DLD1 (cell line): ENCODE results near the gene IL1R2.
"Not testable (repeated sequence)": the region's sequence is repeated elsewhere in the genome, so short reads cannot be mapped to it uniquely, and the experiment has no call there.

Experiments used
- in situ Hi-C: cut with HindIII; loops from 2 replicates; pipeline ENCODE4 v1.10.0; 2017; ENCODE audit warnings: low sequenced_read_pairs

Gene IL1R2

DNA sequence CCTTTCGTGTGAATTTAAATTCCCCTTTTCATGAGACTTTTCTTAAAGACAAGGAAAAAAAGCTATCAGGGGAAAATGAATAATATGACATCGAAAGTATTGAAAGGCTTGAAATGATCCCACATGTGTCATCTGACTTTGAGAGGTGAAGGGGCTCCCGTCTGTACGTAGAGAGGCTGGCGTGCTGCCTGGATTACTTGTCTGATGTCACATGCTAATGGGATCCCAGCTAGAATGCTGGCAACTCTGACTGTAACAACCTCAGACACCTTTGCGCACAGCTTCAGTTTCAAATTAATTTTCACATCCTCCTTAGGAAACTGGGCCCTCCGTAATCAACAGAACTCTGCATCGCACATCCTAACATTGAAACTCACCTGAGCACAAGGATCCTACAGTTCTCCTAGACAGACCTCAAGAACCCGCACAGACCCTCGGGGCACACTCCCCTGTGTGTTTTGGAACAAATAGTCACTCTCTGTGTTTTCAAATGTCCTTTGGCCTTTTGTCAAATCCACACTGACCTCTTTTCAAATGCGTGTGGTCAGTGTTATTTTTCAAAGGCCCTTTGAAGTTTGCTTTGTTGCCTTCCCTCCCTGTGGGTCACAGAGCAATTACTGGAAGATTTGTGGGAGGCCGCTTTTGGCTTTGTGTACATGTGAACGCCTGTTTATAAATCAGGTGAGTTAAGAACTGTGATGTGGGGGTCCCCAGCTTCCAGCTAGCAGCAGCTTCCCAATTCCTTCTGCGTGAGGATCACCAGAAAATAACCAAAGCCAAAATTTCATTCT, 65.9 kb downstream of the IL1R2 start:
- in situ Hi-C loops: no loop called here

DNA sequence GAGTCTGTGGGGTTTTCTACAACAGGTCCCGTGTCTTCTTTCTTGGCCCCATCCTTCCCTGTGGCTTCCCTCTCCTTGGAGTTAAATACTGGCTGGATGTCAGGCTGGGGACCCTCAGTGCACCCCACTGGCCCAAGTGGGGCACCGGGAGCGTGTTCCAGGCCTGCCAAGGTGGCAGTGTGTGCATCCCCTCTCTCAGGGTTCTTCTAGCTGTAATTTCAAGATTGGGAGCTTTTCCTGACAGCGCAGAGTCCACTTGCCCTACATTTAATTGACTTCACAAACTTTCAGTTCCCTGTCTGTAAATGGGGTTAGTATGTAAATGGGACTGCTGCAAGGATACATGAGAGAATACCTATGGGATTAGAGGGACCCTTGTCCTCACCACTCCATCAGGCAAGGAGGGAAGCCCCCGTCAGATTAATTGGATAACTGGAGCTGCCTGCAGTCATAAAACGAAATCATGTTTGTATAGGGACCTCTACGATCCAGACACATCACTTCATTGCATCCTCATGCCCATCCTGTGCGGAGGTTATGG, 66.6 kb downstream of the IL1R2 start:
- in situ Hi-C loops: no loop called here

DNA sequence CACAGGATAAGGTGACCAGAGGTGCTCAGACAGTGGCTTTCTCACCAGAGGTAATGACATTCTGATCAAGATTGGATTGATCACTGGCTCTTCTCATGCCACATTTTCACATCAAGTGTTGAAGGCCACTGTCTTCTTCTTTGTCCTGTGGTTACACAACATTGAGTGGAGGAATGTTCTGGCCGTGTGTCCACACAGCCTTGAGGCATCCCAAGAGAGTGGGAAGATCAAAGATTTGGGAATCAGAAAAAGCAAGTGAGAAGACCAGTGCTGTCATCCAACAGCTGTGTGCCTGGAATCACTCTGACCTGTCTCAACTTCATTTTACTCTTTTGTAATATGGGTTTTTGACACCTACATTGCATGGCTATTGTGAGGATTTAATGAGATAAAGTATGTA, 67.4 kb downstream of the IL1R2 start:
- in situ Hi-C loops: no loop called here

DNA sequence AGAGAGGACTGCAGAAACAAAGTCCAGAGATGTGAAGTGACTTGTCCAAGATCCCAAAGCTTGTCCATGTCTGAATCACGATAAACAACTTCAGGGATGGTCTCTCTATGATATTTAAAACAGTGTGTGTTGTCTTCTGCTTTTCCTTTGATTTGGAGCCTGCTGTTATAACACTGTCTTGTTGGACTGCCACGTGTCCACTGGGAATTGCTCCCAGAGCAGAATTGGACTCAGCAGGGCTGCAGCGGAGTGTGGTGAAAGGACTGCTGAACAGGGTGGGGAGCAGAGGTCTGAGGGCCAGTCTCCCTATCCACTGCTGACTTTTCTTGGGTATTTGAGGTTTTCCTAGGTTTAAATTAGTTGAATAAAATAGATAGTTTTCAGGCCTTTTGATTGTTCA, 68.3 kb downstream of the IL1R2 start:
- in situ Hi-C loops: no loop called here

DNA sequence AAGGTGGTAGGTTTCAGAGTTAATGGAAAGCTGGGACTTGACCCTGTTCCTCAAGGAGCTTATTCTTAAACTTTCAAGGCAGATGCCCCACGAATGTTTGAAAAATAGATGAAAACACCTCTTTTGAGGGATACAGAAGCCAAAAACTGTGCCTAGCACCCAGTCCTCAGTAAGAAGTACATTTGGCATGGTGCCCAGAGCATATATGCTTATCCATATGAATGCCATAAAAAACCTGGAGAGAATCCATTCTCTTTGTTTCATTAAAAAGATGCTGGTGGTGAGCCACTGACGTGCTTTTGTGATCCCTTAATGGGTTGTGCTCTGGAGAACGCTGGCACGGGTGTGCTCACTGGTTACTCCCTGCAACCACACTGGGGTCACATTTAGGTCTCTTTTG, 69.0 kb downstream of the IL1R2 start:
- in situ Hi-C loops: no loop called here

DNA sequence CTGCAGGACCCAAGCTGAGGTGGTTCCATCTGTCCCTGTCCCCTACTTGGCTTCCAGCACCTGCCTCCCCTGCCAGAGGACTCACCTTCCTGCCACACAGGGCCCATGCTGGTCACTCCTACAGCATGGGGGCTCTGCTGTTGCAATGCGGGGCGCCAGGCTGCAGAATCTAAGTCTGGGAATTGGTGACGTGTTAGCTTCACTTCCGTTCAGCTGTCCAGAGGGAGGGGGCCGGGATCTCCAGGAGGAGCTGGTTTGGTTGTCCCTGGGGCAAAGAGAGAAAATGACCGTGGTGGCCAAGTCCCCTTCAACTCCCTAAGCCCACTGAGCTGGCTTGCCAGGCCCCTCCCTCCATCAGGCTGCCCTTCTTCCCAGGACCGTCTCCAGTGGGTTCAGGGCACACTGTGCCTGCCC, 69.5 kb downstream of the IL1R2 start:
- in situ Hi-C loops: no loop called here

DNA sequence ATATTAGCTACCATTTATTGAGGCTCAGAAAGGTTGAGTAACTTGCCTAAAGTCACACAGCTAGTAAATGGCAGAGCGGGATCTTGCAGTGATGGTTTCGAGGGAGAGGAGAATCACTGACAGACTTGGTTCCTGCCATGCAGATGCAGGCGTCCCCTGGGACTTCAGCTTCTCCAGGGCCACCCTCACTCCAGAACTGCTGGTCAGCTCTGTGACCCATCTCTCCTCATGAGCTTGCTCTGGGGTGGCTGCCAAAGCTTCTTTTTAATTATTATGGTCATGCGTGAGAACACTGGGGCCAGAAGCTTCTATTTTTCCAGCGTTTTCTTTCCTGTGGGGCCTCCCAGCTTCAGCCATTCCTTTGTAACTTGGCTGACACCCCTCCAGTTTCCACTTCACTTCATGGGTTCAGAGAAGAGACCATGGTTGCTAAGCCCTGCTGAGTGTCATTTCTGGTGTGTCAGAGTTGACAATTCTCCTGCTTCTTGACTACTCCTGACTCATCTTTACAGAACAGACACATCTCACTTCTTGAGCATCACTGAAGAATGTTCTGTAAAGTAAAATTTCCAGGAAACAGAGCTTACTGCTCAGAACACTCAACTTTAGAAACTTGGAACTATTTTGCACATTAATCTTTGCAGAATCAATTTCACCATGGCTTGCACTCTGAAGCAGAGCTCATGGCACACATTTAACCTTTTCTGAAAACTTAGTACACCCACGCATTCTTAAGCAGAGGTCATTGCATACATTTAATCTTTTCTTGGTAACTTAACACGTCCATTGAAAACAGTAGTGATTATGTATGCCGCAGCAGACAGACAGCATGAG, 70.4 kb downstream of the IL1R2 start:
- in situ Hi-C loops: no loop called here

DNA sequence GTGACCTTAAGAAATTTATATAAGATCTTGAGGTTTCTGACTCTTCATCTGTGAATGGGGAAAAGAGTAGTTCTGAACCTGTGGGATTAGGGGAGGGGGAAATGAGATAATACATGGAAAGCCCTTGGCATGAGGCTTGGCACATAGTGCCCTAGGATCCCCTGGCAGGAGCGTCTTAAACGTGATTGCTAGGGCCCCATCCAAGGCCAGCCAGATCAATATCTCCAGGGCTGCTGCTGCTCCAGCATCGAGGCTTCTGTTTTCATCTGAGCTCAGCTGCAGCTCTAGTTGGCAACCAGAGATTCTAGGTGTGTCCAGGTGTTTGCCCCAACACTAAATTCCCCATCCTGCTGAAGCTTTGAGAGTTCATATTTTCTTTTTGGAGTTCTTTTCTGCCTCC, 71.0 kb downstream of the IL1R2 start:
- in situ Hi-C loops: no loop called here

DNA sequence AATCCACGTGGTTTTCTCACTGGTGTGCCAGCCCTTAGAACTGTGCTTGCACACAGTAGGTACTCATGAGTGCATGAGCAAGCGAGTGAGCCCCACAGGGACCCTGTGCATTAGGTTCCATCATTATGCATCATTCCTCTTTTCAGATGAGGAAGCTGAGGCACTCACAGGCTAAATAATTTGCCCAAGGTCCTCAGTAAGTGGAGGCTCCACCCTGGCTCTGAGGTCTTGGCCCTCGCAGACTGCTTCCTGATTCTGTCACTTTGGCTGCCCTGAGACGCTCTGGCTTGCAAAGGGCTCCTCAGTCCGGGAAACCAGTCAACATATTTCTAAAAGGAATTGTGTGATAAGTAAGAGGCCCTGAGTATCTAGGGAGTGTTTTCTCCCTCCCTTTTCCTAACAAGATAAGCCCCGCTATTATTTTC, 71.7 kb downstream of the IL1R2 start:
- in situ Hi-C loops: no loop called here

DNA sequence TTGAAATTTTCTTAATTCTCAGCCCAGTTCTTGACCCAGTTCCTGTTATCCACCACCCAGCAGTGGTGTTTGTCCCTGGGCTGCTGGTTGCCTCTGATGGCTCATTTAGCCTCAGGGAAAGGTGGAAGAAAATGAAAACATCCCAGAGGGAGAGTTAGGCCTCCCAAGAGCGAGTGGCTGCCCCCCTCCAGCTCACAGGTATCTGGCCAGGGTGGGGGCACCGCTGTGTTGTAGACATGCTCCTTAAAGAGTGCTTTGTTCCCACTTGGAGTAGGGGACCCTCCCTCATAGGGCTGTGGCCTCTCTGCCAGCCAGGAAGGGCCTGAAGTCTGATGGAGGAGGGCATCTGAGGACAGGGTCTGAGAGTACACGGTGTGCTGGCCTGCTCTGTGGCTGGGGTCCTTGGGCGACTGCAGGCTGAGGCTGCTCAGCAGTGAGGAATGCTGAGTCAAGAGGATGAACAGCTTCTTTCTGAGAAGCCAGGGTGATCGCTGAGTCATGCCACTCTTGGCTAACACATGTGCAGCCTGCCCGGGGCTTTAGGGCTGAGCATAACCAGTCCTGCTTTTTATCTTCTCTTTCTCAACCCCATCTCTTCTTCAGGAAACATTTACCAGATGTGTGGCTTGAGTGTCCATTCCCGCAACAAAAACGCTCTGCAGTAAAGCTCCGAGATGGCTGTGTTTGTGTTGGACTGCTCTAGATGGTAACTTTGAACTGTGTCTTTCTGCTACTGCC, 72.3 kb downstream of the IL1R2 start:
- in situ Hi-C loops: no loop called here

DNA sequence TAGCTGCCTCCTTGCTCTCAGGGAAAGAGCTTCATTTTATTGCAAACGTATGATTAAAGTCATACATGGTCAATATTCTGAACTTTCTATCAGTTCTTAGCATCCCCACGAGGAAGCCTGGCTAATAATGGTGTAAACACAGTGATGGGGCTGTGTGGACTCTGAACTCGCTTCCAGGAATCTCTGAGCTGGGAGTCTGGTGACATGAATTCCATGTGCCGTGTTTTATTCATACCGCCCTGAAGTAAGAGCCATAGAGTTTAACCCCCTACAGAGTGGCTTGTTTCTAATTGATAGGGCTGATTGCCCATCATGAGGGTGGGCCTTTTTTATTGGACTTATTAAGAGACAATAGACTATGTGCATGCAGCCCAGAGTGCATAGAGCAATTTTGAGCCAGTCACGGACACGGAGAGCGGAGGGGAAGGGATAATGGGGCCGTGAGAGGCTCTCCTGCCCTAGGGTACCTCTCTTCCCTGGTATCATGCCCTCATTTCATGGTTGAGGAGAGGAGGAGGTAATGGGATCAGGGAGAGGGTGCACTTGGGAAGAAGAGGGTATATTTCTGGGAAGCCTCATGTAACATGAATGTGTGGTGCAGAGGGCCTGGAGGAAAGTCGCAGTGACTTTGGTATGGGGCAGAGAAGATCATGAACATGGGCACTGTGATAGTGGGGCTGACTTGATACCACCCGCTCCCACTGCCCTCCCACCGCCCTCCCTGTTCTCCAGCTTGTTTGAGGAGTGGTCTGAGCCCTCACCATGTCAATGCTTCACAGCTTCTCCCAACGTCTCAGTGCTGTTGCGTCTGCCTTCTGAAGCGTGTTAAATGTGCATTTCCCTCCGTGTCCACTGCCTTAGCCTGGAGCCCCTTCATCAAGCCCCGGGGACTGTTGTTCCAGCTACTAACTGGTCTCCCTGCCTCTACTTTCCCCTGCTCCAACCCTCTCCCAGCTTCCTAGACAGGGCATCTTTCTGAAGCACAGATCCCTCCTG, 73.2 kb downstream of the IL1R2 start:
- in situ Hi-C loops: no loop called here

DNA sequence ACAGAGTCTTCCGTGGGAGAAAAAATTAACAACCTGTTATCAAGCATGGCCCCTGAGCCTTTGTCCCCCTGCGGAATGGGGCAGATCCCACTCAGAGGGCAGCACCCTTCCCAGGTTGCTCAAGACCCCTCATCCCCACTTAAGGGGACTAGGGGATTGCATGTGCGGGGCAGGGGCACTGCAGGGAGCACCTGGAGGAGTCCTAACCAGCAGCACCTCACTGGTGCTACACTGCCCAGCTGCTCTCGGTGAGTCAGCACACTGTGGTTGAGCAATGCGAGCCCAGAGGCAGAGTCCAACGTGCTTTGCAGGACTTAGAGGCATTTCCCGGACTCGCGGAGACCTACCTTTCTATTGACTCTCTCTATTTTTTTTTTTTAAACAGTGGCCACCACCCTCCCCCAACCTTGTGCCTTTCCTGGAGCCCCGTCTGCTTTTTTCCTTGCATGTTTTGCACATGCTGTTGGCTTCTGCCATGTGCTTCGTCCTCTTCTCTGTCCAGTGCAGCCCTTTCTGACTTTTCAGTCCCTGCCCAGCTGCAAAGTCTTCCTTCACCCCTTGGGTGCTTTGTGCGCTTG, 74.0 kb downstream of the IL1R2 start:
- in situ Hi-C loops: no loop called here

DNA sequence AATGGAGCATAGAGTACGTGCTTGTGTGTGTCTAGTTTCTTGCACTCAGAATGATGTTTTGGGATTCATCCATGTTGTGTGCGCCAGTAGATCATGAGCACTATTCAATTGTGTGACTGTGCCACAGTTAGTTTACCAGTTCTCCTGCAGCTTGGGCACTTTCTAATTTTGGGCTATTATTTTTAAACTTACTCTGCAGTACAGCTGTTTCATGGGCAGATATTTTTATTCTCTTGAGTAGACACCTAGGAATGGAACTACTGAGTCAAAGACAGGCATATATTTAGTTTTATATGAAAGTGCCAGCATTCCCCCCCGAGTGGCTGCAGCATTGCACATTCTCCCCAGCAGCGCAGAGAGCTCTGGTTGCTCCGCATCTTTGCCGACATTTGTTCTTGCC, 74.8 kb downstream of the IL1R2 start:
- in situ Hi-C loops: no loop called here

DNA sequence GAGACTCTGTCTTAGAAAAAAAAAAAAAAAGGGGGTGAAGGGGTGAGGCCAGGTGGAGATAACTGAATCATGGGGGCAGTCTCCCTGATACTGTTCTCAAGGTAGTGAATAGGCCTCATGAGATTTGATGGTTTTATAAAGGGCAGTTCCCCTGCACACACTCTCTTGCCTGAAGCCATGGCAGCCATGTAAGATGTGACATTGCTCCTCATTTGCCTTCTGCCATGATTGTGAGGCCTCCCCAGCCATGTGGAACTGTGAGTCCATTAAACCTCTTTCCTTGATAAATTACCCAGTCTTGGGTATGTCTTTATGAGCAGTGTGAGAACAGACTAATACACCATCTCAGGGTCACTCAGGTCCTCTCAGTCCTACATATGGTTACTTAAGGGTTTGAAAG, 76.4 kb downstream of the IL1R2 start:
- in situ Hi-C loops: not testable (repeated sequence)

DNA sequence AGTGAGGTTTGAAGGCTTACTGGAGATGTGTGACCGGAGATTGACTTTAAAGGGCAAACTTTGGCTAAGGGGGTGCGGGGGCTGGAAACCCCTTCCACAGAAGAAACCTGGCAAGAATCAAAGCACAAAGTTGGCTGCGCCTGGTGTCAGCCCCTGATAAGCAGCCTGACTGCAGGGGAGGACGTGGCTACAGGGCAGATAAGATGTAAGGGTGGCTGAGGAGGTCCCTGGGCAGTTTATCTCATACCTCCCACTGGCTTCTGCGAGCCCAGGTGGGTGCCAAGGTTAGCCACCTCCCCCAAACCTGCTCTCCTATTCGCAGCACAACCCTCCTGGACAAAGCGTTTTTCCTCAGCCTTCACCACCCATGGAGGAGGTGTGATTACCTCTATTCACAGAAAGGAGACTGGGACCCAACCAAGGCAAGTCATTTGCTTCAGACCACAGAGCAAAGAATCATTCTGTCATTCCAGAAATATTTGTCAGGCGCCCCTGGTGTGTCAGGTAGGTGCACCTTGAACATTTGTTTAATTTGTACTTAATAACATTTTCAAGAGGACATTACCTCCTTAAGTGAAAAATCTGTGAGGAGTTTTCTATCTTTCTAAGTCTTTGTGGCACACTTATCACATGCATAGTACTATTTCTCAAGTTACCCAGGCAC, 77.7 kb downstream of the IL1R2 start:
- in situ Hi-C loops: no loop called here

DNA sequence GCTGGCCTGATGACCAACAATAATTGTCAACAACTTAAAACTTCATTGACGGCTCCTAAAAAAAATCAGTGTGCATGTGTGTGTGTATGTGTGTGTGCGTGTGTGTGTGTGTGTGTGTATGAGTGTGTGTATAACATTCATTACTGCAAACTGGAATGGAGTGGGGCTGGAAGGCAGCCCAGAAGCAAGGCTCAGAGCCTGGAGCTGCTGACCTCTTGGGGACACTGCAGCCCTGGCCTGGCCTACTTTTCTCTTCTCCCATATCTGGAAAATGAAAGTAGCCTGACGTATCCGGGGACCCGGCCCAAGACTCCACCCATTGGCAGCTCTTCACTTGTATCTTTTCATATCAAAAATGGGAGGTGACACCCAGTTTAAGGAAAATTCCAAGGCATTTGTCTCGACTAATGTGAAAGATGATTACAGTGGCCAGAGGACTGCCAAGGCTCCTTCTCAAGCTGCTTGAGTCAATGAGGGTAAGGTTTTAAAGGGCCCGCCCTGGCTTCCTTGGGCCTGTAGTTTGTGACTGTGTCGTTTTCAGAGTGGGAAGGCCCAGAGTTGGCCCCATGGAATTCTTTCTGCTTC, 78.4 kb downstream of the IL1R2 start:
- in situ Hi-C loops: no loop called here

DNA sequence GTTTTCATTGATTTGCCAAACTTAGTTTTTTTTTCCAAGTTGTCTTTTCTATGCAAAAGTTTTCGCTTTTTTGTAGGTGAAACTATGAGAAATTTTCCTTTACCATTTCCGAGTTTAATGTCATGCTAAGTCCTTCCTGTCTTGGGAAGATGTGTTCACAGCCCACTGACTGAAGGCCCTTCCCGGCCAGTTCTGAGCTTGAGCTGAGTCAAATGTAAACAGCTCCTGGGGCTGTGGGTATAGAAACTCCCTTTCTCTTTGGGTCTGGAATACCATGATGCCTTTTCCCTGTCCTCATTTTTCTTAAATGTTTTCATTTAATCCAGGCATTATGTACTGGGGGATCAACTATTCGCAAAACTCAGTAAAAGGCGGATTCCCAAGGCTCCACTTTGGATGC, 81.0 kb downstream of the IL1R2 start:
- in situ Hi-C loops: no loop called here

DNA sequence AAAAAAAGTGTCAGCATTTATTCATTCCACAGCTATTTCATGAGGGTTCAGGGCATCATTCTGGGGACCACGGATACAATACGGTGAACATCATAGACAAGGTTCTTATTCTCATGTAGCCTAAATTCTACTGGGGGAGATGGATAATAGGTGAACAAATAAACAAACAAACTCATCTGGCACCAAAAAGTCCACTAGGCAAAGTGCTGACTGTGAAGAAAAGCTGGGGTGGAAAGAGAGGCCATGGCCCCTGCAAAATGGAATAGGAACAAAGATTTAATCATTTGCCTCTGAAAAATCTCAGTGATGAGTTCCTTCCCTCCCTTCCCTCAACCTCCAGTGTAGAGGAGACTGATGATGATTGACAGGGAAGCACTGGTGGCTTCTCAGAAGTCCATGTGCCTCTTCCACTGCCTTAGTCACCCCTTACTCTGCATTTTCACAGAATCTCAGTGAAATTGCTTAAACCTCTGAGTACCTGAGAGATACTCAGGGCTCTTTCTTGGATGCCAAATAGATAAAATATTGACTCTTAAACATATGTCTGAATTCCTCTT, 81.5 kb downstream of the IL1R2 start:
- in situ Hi-C loops: no loop called here
